Fibroblast of skin of right biceps (primary cell): ENCODE measurements around the gene ESRRA.

Experiments used
- DNase-seq: peaks from one replicate; pipeline ENCODE4 v3.0.0-alpha.2; 2013

ESRRA gene

GRCh38 chr11:64275031-64275800 is 30.1 kb upstream of the ESRRA start:
- DNase-seq, result no peak

- no peak for DNase-seq
Observed at GRCh38 chr11:64275841-64276240, 29.5 kb upstream of the ESRRA start.

- DNase-seq, result no peak
Observed at GRCh38 chr11:64276653-64277431, 28.5 kb upstream of the ESRRA start.

- no peak for DNase-seq
Observed at GRCh38 chr11:64278576-64279190, 26.6 kb upstream of the ESRRA start.

- DNase-seq, result no peak
Observed at GRCh38 chr11:64281957-64282770, 23.2 kb upstream of the ESRRA start.

GRCh38 chr11:64283092-64283491 is 22.2 kb upstream of the ESRRA start:
- DNase-seq, result no peak

- peak; percentile 91 for DNase-seq
Observed at GRCh38 chr11:64284048-64284961, 21.0 kb upstream of the ESRRA start, which contains the start of gene BAD. Gene BAD (minus strand): TSS chr11:64284665. CDS start chr11:64284368, 297 bp downstream.

- DNase-seq, result peak; percentile 74
Observed at GRCh38 chr11:64284962-64285884, 20.1 kb upstream of the ESRRA start, which contains the start of gene GPR137. Gene GPR137 (plus strand): TSS chr11:64285848. CDS start chr11:64286525, 677 bp downstream.

GRCh38 chr11:64285885-64286800 is 19.2 kb upstream of the ESRRA start:
- DNase-seq, result no peak

GRCh38 chr11:64286801-64287159 is 18.5 kb upstream of the ESRRA start:
- no peak for DNase-seq

GRCh38 chr11:64287676-64288352 is 17.5 kb upstream of the ESRRA start:
- no peak for DNase-seq

GRCh38 chr11:64288353-64288750 is 17.0 kb upstream of the ESRRA start:
- no peak for DNase-seq

- no peak for DNase-seq
Observed at GRCh38 chr11:64289002-64289564, 16.2 kb upstream of the ESRRA start.

GRCh38 chr11:64290352-64291261 is 14.7 kb upstream of the ESRRA start:
- DNase-seq, result no peak

- DNase-seq, result no peak
Observed at GRCh38 chr11:64291262-64291751, 14.0 kb upstream of the ESRRA start, which contains the start of gene KCNK4. Gene KCNK4 (plus strand): TSS chr11:64291302. CDS start chr11:64293019, 1,717 bp downstream.

GRCh38 chr11:64291752-64292459 is 13.4 kb upstream of the ESRRA start:
- no peak for DNase-seq
